Measurements from ENCODE around the gene SCRN1. TPM values are rescaled to one million over a fixed set of nuclear protein-coding genes. Genes with fewer than 3 reads are reported as not detected.

The SCRN1 gene
- total RNA-seq, 3 donors from 2014 or later (not counting 1 experiment from before 2014, with no cell fraction given), result 23.4 to 31.3 (median 26.9) TPM

DNA sequence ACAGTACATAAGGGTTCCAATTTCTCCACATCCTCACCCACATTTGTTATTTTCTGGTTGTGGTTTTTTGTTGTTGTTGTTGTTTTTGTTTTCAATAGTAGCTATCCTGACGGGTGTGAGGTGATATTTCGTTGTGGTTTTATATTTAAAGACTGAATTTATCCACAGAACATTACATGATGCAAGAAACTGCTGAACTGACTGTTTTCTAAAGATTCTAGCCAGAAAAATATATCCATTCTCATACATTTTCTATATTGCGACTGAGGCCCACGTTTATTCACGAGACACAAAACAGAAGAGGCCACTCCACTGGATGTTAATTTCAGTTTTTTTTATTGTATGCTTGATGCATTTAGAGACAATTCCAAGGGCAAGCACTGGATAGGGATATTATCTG lies 69.8 kb downstream of the SCRN1 start:
- no peaks in the 10 kb centered on the region for H3K27me3 ChIP-seq (ENCODE audit: control insufficient read depth, insufficient read depth, low read length)
- Mint-ChIP-seq H3K4me1 (no peaks in the 10 kb centered on the region), H3K27me3 (ENCODE audit: low read depth in 2 of 2) (no peaks in the 10 kb centered on the region), H3K4me3 (no peak overlapping the region), H3K27ac (no peak overlapping the region), H3K36me3 (no peaks in the 10 kb centered on the region), H3K9me3 (no peaks in the 10 kb centered on the region)
- intact Hi-C loops (cut with micrococcal nuclease), result loop anchor here (5.0 kb wide), 1 partner anchor 997 kb away; no protein-coding TSS in a partner anchor
- H3K36me3 ChIP-seq (ENCODE audit: control insufficient read depth, insufficient read depth, low read length), result peaks cover 11% of the 10 kb centered on the region
- no peak overlapping the region for H3K4me3 ChIP-seq (ENCODE audit: low read length)
- ATAC-seq (no peak), DNase-seq (no peak)
- no peak overlapping the region for H3K27ac ChIP-seq (ENCODE audit: low read length)
- no peak for TF ChIP-seq CTCF (IDR thresholded peaks at IDR 0.05)
- no peaks in the 10 kb centered on the region for H3K9me3 ChIP-seq (ENCODE audit: control insufficient read depth, insufficient read depth, low read length)
- 96% methylated on average over 3 of the region's 5 CpGs for WGBS (ENCODE audit: insufficient coverage)
- H3K4me1 ChIP-seq (ENCODE audit: control insufficient read depth, insufficient read depth, low read length), result no peaks in the 10 kb centered on the region

DNA sequence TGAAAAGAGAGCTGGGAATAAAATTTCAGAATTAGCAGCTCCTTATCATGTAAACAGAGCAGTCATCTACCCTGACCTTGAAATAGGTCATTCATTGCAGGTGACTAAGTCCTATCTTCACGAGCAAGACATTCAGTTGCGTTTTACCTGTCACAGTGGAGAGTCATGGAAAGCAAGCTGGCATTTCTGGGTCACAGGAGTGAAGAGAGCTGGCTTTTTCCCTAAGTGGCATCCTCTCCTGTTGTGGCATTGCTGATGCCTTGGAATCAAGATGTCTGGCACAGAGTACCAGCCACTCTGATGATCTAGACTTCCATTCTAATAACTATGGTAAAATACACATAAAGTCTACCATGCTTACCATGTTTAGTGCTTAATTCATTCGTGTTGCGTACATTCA lies 70.8 kb downstream of the SCRN1 start:
- 90% methylated on average over 4 of the region's 4 CpGs for WGBS (ENCODE audit: insufficient coverage)
- intact Hi-C loops (cut with micrococcal nuclease), result no loop called here
- H3K9me3 Mint-ChIP-seq, result no peaks in the 10 kb centered on the region

GRCh38 chr7:29917641-29918040 lies 72.0 kb downstream of the SCRN1 start:
- Mint-ChIP-seq H3K27ac (no peak overlapping the region), H3K27me3 (ENCODE audit: low read depth in 2 of 2) (no peaks in the 10 kb centered on the region), H3K36me3 (no peaks in the 10 kb centered on the region), H3K9me3 (no peaks in the 10 kb centered on the region), H3K4me1 (no peaks in the 10 kb centered on the region), H3K4me3 (no peak overlapping the region)
- Histone ChIP-seq H3K27me3 (ENCODE audit: control insufficient read depth, insufficient read depth, low read length) (no peaks in the 10 kb centered on the region), H3K27ac (ENCODE audit: low read length) (no peak overlapping the region), H3K9me3 (ENCODE audit: control insufficient read depth, insufficient read depth, low read length) (no peaks in the 10 kb centered on the region), H3K4me1 (ENCODE audit: control insufficient read depth, insufficient read depth, low read length) (no peaks in the 10 kb centered on the region), H3K4me3 (ENCODE audit: low read length) (no peak overlapping the region), H3K36me3 (ENCODE audit: control insufficient read depth, insufficient read depth, low read length) (peaks cover 7% of the 10 kb centered on the region)
- WGBS (ENCODE audit: insufficient coverage), result 85% methylated on average over 4 of the region's 4 CpGs
- DNase-seq (no peak), ATAC-seq (no peak)
- no peak for TF ChIP-seq CTCF (IDR thresholded peaks at IDR 0.05)
- intact Hi-C loops (cut with micrococcal nuclease), result no loop called here

More for the DNA sequence above, 70.8 kb downstream of the SCRN1 start:
- no peak overlapping the region for H3K27ac Mint-ChIP-seq
- H3K4me1 Mint-ChIP-seq, result no peaks in the 10 kb centered on the region
- DNase-seq (no peak), ATAC-seq (no peak)
- no peaks in the 10 kb centered on the region for H3K9me3 ChIP-seq (ENCODE audit: control insufficient read depth, insufficient read depth, low read length)
- H3K4me3 ChIP-seq (ENCODE audit: low read length), result no peak overlapping the region
- H3K27me3 ChIP-seq (ENCODE audit: control insufficient read depth, insufficient read depth, low read length), result no peaks in the 10 kb centered on the region
- no peaks in the 10 kb centered on the region for H3K36me3 Mint-ChIP-seq
- H3K4me3 Mint-ChIP-seq, result no peak overlapping the region
- no peaks in the 10 kb centered on the region for H3K27me3 Mint-ChIP-seq (ENCODE audit: low read depth in 2 of 2)
- no peaks in the 10 kb centered on the region for H3K4me1 ChIP-seq (ENCODE audit: control insufficient read depth, insufficient read depth, low read length)
- H3K27ac ChIP-seq (ENCODE audit: low read length), result no peak overlapping the region
- H3K36me3 ChIP-seq (ENCODE audit: control insufficient read depth, insufficient read depth, low read length), result peaks cover 11% of the 10 kb centered on the region
- TF ChIP-seq CTCF (IDR thresholded peaks at IDR 0.05), result no peak

DNA sequence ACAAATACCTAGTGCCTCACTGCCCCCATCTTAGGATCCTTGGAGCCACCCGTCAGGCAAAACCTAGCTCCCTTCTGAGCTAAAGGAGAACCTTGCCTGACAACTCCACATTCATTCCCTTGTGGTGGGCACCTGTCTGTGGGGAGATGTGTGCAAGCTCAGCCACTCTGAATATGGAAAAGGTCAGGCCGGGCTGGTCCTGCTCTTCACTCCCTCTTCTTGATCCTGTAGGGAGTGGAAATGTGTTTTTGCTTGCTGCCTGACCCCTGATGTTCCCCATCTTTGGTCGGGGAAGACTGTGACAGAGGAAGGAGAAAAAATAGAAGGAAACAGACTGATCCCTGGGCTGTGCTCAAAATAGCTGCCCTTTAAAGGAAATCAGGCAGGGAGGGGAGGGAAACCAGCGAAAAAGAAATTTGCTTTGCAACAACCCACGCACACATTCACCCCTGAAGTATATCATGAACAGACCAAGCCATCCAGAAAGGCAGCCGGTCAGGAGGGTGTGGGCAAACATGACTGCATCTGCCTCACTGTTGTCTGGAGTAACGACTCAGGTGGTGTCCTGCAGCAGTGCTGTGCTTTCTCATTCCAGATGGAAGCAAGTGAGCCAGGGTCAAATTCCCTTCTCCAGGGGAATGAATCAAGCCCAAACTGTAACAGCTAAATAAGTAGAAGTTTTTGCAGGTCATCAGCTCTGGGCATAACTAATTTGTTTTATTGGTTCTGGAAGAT lies 74.0 kb downstream of the SCRN1 start:
- H3K27ac Mint-ChIP-seq, result no peak overlapping the region
- H3K4me3 Mint-ChIP-seq, result no peak overlapping the region
- WGBS (ENCODE audit: insufficient coverage), result 42% methylated on average over 7 of the region's 7 CpGs
- no peak for ATAC-seq
- Histone ChIP-seq H3K9me3 (ENCODE audit: control insufficient read depth, insufficient read depth, low read length) (no peaks in the 10 kb centered on the region), H3K4me3 (ENCODE audit: low read length) (no peak overlapping the region), H3K27ac (ENCODE audit: low read length) (no peak overlapping the region), H3K4me1 (ENCODE audit: control insufficient read depth, insufficient read depth, low read length) (no peaks in the 10 kb centered on the region), H3K36me3 (ENCODE audit: control insufficient read depth, insufficient read depth, low read length) (peaks cover 3% of the 10 kb centered on the region), H3K27me3 (ENCODE audit: control insufficient read depth, insufficient read depth, low read length) (no peaks in the 10 kb centered on the region)
- no peak for DNase-seq
- no peaks in the 10 kb centered on the region for H3K4me1 Mint-ChIP-seq
- no peaks in the 10 kb centered on the region for H3K36me3 Mint-ChIP-seq
- TF ChIP-seq CTCF (IDR thresholded peaks at IDR 0.05), result no peak
- H3K27me3 Mint-ChIP-seq (ENCODE audit: low read depth in 2 of 2), result no peaks in the 10 kb centered on the region
- H3K9me3 Mint-ChIP-seq, result no peaks in the 10 kb centered on the region
- intact Hi-C loops (cut with micrococcal nuclease), result no loop called here
